SU-DHL-6 (cell line): ENCODE results near the gene NR1I2.

ENCODE experiments used
- H2AFZ ChIP-seq: fragments of 200-600 bp; sonication (generic); 2 replicates; pipeline ENCODE4 v1.6.1; 2014; ENCODE audit warnings: low read depth, mild to moderate bottlenecking, moderate library complexity, mixed read lengths, antibody characterized with exemption, low read length; ENCODE audit not compliant: severe bottlenecking
- H3F3A ChIP-seq: fragments of 200-600 bp; shearing (Covaris generic); 2 replicates; pipeline ENCODE4 v1.6.0; 2016; ENCODE audit warnings: antibody characterized with exemption, mild to moderate bottlenecking; ENCODE audit not compliant: insufficient read depth
- H3K27ac ChIP-seq: fragments of 200-600 bp; sonication (generic); 2 replicates; pipeline ENCODE4 v1.5.1; 2016; ENCODE audit warnings: low read depth, mild to moderate bottlenecking, low read length, moderate library complexity, mixed read lengths
- H3K27me3 ChIP-seq: fragments of 200-600 bp; sonication (generic), shearing (Covaris generic); 2 replicates; pipeline ENCODE4 v1.6.0; 2014; ENCODE audit warnings: mild to moderate bottlenecking, low read length
- H3K36me3 ChIP-seq: fragments of 200-600 bp; sonication (generic); 2 replicates; pipeline ENCODE4 v1.6.1; 2014; ENCODE audit warnings: mild to moderate bottlenecking, low read length, mixed read lengths
- H3K4me2 ChIP-seq: fragments of 300-600, 200-600 bp; shearing (Covaris generic), sonication (generic); 2 replicates; pipeline ENCODE4 v1.6.0; 2014; ENCODE audit warnings: low read length, low read depth, mild to moderate bottlenecking; ENCODE audit not compliant: poor library complexity, severe bottlenecking
- H3K4me3 ChIP-seq: fragments of 200-600 bp; sonication (generic); 2 replicates; pipeline ENCODE4 v1.5.1; 2014; ENCODE audit warnings: antibody characterized with exemption, low read length, mild to moderate bottlenecking, mixed read lengths; ENCODE audit not compliant: insufficient read depth, poor library complexity, severe bottlenecking
- H3K79me2 ChIP-seq: fragments of 200-600 bp; sonication (generic); 2 replicates; pipeline ENCODE4 v1.6.1; 2014; ENCODE audit warnings: mild to moderate bottlenecking, low read length, moderate library complexity; ENCODE audit not compliant: insufficient read depth
- H3K9ac ChIP-seq: fragments of 200-600 bp; sonication (generic); 2 replicates; pipeline ENCODE4 v1.7.0; 2014; ENCODE audit warnings: mild to moderate bottlenecking, low read length
- H3K9me2 ChIP-seq: fragments of 200-600 bp; sonication (generic); replicated peaks from 2 replicates; pipeline ENCODE4 v1.6.1; 2014; ENCODE audit warnings: low read length; ENCODE audit not compliant: insufficient read depth
- H3K9me3 ChIP-seq: fragments of 200-600 bp; sonication (generic); 2 replicates; pipeline ENCODE4 v1.6.1; 2014; ENCODE audit warnings: low read length, mixed read lengths; ENCODE audit not compliant: insufficient read depth
- H4K20me1 ChIP-seq: fragments of 200-600 bp; sonication (generic); 2 replicates; pipeline ENCODE4 v1.6.1; 2014; ENCODE audit warnings: low read depth, mild to moderate bottlenecking, antibody characterized with exemption, low read length, moderate library complexity, mixed read lengths
- CTCF ChIP-seq: fragments of 200-600 bp; sonication (generic); IDR thresholded peaks from one replicate; pipeline ENCODE4 v1.5.1; 2017; ENCODE audit warnings: antibody characterized with exemption, mild to moderate bottlenecking, low read length, moderate library complexity; ENCODE audit not compliant: insufficient read depth, poor library complexity, severe bottlenecking
- EZH2phosphoT487 ChIP-seq: fragments of 200-600 bp; sonication (generic), shearing (Covaris generic); conservative IDR thresholded peaks from 2 replicates; pipeline ENCODE4 v1.6.1; 2018; ENCODE audit warnings: mild to moderate bottlenecking, antibody characterized with exemption, low read length, moderate library complexity, mixed read lengths

NR1I2 gene

GRCh38 chr3:119810018-119810435 lies 28.1 kb downstream of the NR1I2 start:
- Histone ChIP-seq H2AFZ (peak overlapping the region; percentile 92), H3F3A (no peaks in the 10 kb centered on the region), H3K9me2 (no peaks in the 10 kb centered on the region), H3K9me3 (no peaks in the 10 kb centered on the region), H3K79me2 (no peaks in the 10 kb centered on the region), H3K27ac (no peak overlapping the region), H3K36me3 (no peaks in the 10 kb centered on the region), H3K27me3 (no peaks in the 10 kb centered on the region), H3K4me3 (no peak overlapping the region), H3K4me2 (peak overlapping the region; percentile 37), H3K9ac (peak overlapping the region; percentile 28), H4K20me1 (no peaks in the 10 kb centered on the region)
- TF ChIP-seq EZH2phosphoT487 (no peak), CTCF (no peak)

- Histone ChIP-seq H3K4me3 (no peak overlapping the region), H3K79me2 (no peaks in the 10 kb centered on the region), H3K9me2 (no peaks in the 10 kb centered on the region), H3K27me3 (no peaks in the 10 kb centered on the region), H3K9me3 (no peaks in the 10 kb centered on the region), H3K9ac (no peak overlapping the region), H4K20me1 (no peaks in the 10 kb centered on the region), H3K4me2 (no peak overlapping the region), H3F3A (no peaks in the 10 kb centered on the region), H3K36me3 (no peaks in the 10 kb centered on the region), H2AFZ (no peak overlapping the region), H3K27ac (no peak overlapping the region)
- no peak for TF ChIP-seq EZH2phosphoT487
- no peak for TF ChIP-seq CTCF
Measured at GRCh38 chr3:119812491-119813058, 30.7 kb downstream of the NR1I2 start.

- no peaks in the 10 kb centered on the region for H3K27me3 ChIP-seq
- H4K20me1 ChIP-seq: no peaks in the 10 kb centered on the region
- no peak overlapping the region for H3K27ac ChIP-seq
- H3K4me2 ChIP-seq: no peak overlapping the region
- TF ChIP-seq CTCF (no peak), EZH2phosphoT487 (no peak)
- H2AFZ ChIP-seq: no peak overlapping the region
- no peaks in the 10 kb centered on the region for H3K9me2 ChIP-seq
- H3F3A ChIP-seq: no peaks in the 10 kb centered on the region; the same call in 1 of the 2 replicates
- H3K9ac ChIP-seq: no peak overlapping the region
- H3K36me3 ChIP-seq: no peaks in the 10 kb centered on the region
- no peak overlapping the region for H3K4me3 ChIP-seq
- no peaks in the 10 kb centered on the region for H3K9me3 ChIP-seq
- H3K79me2 ChIP-seq: no peaks in the 10 kb centered on the region
Measured at GRCh38 chr3:119815716-119816115, 33.8 kb downstream of the NR1I2 start.
